Loucy (cell line): ENCODE data around the gene AURKAIP1.

Experiments used
- EZH2phosphoT487 ChIP-seq: fragments of 200-600 bp; IDR thresholded peaks from 2 replicates; pipeline ENCODE4 v1.6.1; 2018; ENCODE audit warnings: antibody characterized with exemption, mild to moderate bottlenecking, moderate library complexity, borderline replicate concordance
- TF ChIP-seq, protein P1 (sequence below): fragments of 200-600 bp; sonication (generic); conservative IDR thresholded peaks from 2 replicates; pipeline ENCODE4 v1.5.1; 2014; ENCODE audit warnings: mild to moderate bottlenecking, antibody characterized with exemption, low read length

DNA sequence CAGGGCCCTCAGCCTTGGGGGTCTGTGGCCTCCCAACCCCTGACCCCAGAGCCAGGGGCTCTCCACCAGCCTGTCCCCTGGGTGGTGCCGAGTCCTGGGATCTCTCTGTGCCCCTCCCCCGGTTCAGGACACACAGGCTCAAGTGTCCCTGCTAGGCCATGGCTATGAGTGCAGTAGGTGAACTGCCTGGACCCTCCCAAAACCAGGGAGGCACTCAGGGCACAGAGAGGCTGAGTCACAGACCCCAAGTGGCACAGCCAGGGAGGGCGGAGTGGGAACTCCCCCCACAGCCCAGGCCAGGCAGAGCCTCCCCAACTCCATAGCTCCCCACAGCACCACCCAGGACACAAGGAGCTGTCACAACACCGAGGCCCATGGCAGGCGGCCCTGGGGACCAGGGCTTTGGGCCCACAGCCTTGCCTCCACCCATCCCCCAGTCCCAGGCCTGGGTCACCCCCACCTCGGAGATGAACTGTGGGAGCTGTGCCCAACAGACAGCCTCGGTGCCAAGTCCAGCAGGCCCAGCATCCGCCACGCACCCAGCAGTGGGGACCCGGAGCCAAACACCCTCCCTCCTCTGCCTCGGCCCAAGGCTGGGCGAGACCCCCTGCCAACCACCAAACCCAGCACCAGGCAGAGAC, 29.0 kb downstream of the AURKAIP1 start:
- TF ChIP-seq, protein P1, sequence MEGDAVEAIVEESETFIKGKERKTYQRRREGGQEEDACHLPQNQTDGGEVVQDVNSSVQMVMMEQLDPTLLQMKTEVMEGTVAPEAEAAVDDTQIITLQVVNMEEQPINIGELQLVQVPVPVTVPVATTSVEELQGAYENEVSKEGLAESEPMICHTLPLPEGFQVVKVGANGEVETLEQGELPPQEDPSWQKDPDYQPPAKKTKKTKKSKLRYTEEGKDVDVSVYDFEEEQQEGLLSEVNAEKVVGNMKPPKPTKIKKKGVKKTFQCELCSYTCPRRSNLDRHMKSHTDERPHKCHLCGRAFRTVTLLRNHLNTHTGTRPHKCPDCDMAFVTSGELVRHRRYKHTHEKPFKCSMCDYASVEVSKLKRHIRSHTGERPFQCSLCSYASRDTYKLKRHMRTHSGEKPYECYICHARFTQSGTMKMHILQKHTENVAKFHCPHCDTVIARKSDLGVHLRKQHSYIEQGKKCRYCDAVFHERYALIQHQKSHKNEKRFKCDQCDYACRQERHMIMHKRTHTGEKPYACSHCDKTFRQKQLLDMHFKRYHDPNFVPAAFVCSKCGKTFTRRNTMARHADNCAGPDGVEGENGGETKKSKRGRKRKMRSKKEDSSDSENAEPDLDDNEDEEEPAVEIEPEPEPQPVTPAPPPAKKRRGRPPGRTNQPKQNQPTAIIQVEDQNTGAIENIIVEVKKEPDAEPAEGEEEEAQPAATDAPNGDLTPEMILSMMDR: no peak
- no peak for TF ChIP-seq EZH2phosphoT487
